GM18526 (cell line): ENCODE results near the gene FLNC.

Experiments used
- POLR2A ChIP-seq: IDR thresholded peaks from 3 replicates; pipeline ENCODE4 v1.6.1; 2011; ENCODE audit not compliant: insufficient read length; ENCODE audit errors: extremely low read depth

The FLNC gene

DNA sequence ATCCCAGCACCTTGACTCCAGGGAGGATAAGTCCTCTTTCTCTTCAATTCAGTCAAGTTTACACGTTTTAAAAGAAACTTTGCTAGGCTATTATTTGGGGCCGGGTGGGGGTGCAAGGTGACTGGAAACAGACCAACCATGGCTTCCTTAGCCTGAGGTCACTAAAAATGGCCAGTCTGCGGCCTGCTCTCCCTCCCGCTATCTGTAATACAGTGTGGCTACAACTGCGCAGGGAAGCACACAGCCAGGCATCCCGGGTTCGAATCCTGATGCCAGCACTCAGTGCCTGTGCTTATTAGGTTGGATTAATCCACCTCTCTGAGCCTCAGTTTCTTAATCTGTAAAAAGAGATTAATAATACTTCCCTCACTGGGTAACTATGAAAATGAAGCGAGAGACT is 51.9 kb downstream of the FLNC start:
- TF ChIP-seq POLR2A, result no peak

DNA sequence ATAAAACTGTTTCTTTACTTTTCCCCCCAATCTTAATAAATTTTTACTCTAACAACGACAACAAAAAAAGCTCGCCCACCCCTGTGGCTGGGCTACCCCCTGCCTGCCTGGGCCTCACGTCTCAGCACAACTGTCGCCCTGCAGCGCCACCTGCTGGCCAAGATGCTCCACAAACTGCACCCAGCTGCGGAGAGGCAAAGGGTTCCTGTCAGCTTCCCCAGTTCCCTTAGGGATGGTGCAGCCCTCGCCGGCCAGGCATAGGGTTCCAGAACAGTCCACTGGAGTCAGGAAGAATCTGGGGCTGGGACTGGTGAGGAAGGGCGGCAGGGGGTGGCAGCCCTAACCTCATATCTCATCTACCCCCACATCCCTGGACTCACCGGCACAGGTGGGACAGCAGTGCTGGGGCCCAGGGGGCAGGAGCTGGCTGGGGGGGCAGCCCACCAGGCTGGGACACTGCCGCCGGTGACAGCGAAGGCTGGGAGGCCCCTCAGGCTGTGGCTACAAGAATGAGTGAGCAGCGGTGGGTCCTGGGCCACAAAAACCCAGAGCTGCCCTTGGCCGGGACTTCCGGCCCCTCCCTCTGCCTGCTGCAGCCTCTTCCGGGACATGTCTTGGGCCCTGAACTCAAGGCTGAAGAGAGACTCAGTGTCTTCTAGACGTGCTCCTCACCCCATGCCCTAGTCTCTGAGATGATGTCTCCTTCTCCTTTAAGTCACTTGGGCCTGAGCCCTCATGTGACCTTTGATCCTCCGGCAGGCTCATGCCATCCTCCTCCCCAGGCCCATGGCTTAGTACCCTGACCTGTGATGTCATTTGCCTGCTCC is 53.6 kb downstream of the FLNC start:
- no peak for TF ChIP-seq POLR2A

DNA sequence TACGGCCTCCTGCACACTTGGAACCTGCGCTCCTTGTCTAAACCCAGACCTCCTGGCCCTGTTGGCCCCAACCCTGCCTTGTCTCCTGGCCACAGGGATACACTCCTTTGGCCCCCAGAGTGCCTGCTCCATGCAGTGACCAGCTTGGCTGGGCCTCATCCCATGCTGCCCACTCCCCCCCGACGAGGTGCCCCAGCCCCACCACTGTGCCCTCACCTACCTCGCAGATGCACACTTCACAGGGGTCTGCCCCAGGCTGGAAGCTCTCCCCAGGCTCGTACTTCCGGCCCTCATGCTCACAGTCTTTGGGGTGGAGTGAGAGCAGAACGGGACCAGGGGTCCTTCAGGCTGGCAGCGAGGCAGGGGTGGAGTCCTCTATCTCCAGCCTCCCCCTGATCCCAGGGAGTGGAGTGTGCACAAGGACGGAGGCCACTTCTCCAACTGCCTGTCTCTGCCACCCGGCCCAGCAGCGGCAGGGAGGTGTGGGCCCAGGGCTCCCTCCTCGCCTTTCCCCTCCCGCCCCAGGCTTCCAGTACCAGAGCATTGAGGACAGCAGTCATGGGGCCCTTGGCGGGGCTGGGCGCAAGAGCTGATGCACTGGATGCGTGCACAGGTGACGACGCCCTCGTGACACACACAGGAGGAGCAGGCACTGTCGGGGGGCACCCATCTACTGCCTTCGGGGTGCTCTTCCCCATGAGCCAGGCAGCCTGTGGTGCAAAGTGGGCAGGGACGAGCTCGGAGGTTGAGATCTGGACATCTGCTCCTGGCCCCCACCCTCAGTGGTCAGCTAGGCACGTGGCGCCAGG is 54.6 kb downstream of the FLNC start:
- no peak for TF ChIP-seq POLR2A

DNA sequence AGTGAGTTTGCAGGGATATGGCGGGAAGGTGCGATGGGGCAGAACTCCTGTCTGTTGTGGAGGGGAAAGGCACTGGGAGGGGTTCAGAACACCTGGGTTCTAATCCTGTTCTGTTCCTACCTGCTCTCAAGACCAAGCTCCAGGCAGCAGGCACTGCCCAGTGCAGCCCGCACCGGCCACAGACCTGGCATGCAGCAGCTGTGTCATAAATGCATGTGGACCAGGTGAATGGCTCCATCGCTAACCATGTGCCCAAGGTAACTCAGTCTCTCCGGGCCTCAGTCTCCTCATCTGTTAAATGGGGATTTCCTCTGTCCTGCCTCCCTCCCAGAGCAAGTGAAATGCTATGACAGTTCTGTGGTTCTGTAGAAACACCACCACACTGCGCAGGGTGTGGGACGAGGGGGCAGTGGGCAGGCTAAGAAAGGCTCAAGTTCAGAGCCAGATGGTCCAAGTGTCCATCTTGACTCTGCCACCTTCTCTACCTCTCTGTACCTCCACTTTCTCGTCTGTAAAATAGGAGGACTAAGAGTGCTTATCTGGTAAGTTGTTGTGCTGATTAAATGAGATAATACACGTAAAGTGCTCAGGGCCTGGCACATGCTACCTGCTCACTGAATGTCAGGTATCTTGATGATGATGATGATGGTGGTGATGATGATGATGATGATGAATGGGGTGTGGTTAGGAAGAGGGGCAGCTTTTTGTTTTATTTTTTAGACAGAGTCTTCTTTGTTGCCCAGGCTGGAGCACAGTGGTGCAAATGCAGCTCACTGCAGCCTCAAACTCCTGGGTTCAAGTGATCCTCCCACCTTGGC is 55.4 kb downstream of the FLNC start:
- no peak for TF ChIP-seq POLR2A

DNA sequence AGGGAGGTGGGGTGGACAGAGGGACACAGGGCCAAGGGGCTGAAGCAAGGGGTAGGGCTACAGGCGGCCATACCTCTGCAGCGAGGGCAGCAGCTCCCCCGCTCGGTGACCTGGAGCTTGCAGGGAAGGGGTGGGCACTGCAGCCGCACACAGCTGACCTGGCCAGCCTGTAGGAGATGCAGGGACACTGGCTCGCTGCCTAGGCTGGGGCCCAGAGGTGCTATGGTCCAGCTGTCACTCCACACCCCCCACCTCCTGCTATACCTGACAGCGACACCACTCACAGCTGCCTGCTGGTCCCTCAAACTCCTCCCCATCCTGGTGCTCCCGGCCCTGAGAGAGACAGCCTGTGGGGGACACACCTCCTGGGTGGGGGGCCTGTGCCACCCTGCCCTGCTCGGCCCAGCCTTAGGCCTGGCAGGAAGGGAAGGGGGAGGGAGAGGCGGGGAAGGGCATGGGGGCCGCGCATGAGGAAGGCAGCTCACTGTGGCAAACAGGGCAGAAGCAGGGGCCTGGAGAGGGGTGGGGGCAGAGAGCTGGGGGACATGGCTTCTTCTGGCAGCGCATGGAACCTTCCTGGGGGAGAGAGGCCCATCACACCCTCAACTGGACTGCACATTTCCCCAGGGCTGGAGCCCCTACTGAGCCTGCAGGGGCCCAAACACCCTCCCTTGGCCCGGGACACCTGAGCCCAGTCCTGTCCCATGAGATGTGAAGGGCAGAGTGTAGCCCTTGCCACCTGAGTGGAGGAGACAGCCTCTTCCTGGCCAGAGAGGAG is 56.4 kb downstream of the FLNC start:
- TF ChIP-seq POLR2A, result no peak

DNA sequence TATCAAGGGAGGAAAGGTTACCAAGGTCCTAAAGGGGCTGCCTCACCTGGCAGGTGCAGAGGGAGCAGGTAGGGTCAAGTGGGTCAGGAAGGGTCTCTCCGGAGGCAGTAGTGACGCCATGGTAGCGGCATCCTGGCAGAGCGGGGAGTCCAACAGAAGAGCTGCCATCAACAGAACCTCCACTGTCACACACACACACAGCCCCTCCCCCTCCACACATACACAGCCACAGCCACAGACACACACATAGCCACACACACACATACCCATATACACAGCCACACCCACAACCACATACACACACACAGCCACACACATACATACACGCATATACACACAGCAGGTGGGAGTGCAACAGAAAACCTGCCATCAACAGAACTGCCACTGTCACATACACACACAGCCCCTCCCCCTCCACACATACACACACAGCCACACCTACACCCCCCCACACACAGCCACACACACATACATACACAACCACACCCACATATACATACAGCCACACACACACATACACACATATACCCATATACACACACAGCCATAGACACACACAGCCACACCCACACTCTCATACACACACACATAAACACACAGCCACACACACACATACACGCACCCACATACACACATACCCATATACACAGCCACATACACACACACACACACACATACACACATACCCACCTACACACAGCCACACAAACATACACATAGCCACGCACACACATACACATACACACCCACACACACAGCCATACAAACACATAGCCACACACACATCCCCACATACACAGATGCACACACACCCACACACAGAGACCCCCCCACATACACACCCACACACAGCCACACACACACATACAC is 57.2 kb downstream of the FLNC start:
- no peak for TF ChIP-seq POLR2A

DNA sequence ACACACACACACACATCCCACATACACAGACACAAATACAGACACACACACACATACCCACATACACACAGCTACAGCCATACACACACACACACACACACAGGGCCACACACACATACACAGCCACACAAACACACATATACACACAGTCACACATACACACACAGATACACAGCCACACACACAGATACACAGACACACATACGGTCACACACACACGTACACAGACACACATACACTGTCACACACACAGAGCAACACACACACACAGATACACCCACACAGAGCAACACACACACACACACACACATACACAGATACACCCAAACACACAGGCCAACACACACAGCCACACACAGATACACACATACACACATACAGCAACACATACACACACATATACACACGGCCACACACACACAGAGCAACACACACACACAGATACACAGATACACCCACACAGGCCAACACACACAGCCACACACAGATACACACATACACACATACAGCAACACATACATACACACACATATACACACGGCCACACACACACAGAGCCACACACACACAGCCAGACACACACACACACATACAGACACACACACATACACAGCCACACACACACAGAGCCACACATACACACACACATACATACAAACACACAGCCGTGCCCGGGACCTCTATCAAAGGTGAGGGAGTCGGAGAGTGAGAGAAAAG is 58.0 kb downstream of the FLNC start:
- TF ChIP-seq POLR2A, result no peak

DNA sequence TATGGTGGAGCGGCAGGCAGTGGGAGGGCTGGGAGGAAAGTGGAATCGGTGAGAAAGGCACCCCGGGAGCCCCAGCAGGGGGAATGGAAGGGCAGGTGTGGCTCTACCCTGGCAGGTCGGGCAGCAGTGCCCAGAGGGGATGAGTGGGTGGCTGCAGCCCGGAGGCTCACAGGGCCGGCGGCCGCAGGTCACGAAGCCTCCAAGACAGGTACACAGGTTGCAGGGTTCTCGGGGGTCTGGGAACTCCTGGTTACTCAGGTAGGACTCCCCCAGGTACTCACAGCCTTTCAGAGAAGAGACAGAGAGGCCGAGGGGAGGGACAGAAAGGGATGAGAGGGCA is 58.5 kb downstream of the FLNC start:
- TF ChIP-seq POLR2A, result no peak

DNA sequence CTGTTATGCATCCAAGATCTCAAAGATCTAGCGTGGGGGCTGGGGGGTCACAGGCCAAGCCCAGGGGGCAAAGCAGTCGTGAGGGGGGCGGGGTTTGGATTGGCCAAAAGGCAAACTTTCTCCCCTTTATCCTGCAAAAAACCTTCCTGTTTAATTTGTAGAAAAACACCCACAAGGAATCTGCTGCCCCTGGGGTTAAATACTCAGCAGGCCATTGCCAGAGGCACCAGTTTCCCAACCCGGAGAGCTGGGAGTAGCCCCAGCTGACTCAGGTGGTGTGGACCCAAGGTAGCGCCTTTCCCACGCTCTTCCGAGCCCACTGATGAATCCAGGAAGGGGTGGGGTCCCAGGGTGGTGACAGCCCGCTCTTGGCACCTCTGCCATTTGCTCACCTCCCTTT is 58.9 kb downstream of the FLNC start:
- no peak for TF ChIP-seq POLR2A

DNA sequence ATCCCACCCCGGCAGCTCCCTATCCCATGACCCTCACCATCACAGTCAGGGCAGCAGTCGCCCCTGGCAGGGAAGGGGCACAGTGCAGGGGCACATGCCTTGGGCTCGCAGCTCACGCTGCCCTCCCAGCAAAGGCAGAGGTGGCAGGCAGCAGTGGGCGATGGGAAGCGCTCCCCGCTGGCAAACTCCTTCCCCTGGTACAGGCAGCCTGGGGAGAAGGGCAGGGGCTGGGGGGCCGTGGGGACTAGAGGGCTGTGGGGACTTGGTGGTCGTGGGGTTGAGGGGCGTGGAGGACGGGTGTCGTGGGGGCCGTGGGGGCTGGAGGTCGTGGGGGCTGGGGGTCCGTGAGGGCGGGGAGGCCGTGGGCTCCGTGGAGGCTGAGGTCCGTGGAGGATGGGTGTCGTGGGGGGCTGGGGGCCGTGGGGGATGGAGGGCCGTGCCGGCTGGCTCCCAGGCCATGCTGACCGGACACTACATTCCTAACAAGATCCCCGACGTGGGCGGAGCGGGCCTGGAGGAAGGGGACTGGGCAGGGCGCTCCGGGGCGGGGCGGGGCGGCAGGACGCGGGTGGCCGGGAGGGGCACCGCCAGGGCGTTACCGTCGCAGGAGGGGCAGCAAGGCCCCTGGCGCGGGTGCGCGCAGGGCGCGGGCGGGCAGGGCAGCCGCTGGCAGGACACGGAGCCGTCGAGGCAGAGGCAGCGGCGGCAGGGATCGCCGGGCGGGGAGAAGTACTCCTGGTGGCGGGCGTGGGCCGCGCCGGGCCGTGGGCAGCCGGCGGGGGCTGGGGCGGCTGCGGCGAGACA is 60.3 kb downstream of the FLNC start:
- no peak for TF ChIP-seq POLR2A

DNA sequence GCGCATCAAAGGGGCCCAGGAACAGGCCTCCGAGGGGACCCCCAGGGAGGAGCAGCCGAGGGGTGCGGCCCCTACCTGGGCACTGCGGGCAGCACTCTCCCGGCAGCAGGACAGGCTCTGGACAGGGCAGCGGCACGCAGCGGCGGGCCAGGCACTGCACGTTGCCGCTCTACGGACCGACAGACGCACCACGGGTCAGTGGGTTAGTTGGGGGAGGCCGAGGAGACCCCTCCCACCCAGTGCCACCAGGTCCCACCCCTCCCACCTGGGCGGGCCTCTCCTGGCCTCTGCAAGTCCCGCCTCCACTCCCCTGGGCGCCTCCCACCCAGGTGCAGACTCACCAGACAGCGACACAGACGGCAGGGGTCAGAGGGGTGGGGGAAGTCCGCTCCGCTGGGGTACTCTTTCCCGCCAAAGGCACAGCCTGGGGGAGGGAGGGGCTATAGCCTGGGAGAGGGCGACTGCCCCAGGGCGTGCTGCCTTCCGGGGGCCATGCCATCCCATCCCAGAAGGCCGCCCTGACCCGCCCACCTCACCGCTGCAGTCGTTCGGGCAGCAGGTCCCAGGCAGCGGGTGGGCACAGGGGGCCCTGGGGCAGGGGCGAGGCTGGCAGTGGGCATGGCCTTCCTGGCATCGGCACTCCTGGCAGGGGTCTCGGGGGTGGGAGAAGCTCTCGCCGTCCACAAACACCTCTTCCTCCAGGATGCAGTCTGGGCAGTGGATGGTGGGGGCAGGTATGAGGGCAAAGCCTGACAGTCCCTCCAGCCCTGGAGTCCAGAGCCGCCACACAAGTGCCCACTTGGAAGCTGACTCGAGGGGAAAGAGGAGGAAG is 61.1 kb downstream of the FLNC start:
- TF ChIP-seq POLR2A, result no peak

DNA sequence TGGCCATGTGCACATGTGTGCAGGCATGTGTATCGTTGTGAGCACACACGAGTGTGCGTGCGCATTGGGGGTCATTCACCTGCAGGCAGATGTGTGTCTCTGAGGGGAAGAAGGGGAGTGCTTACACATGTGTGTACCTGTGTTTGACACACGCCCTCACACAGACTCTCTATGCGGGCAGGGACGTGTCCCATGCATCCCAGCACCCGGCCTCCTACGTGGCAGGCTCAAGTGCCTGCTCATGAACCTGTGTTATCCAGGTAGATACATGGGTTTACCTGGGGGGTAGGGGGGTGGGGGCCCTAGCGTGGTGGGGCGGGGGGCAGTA is 61.7 kb downstream of the FLNC start:
- no peak for TF ChIP-seq POLR2A
